K562 (cell line): ENCODE measurements around the gene CRHR2. TPM values are rescaled to one million over a fixed set of nuclear protein-coding genes. Genes with fewer than 3 reads are reported as not detected.

ENCODE experiments used
- ATAC-seq: fragments of 200-7000 bp; cut with Tn5 transposase; 3 replicates; pipeline ENCODE4 v1.9.1; 2020; ENCODE audit warnings: moderate library complexity
- BruUV-seq: library from RNA; stranded (reverse); fragments of 400-500 nt; replicated peaks from 2 replicates; lab custom pipeline; 2021; lab: Mats Ljungman, UMichigan
- CTCF ChIA-PET: fragments of 300-600 bp; formaldehyde crosslinking; extraction: SDS; loops from one replicate; lab custom pipeline; 2021; ENCODE audit warnings: low intra/inter-chr PET ratio; lab: Yijun Ruan, JAX
- POLR2A ChIA-PET: fragments of 300-600, 350-650 bp; sonication (Branson Sonifier 250); formaldehyde crosslinking; extraction: SDS; loops from one replicate; lab custom pipeline; 2021; ENCODE audit warnings: antibody characterized with exemption, inconsistent platforms; lab: Yijun Ruan, JAX
- DNase-seq, 4 experiments: peaks; one replicate each; pipeline versions ENCODE4 v3.0.0 to v3.0.0-alpha.2; 2011 to 2018; ENCODE audit warnings: low spot score in 3 of 4, mixed read lengths in 3 of 4; ENCODE audit errors: extremely low read depth in 1 of 4
- FAIRE-seq: peaks from 2 replicates; lab custom pipeline; 2011; peaks lifted over from hg19 to GRCh38; lab: Jason Lieb, UNC
- H2AFZ ChIP-seq: 2 replicates; pipeline ENCODE4 v1.6.0; 2011; ENCODE audit warnings: low read depth, low read length, control low read depth, inconsistent platforms
- H3K27ac ChIP-seq: fragments of 200-600 bp; 3 replicates; pipeline ENCODE4 v1.8.0; 2011; ENCODE audit warnings: low read depth, mild to moderate bottlenecking, control low read depth, inconsistent platforms, low read length, moderate library complexity, mixed read lengths; ENCODE audit errors: extremely low read depth
- H3K27me3 ChIP-seq, 2 experiments: fragments of 300-600 bp in 1 of 2; 2 replicates in 1 of 2; 3 replicates in 1 of 2; pipeline versions ENCODE4 v1.6.0 to v1.8.0; 2011; ENCODE audit warnings: inconsistent platforms in 2 of 2, low read length in 2 of 2, mild to moderate bottlenecking in 1 of 2, mixed read lengths in 1 of 2, moderate library complexity in 1 of 2; ENCODE audit not compliant: control insufficient read depth in 2 of 2, insufficient read depth in 2 of 2
- H3K36me3 ChIP-seq: fragments of 300-600 bp; 3 replicates; pipeline ENCODE4 v1.8.0; 2011; ENCODE audit warnings: mild to moderate bottlenecking, low read length, inconsistent platforms; ENCODE audit not compliant: control insufficient read depth, insufficient read depth
- H3K4me1 ChIP-seq, 2 experiments: fragments of 200-600 bp in 1 of 2; replicated peaks in 1 of 2; 2 replicates in 1 of 2; 3 replicates in 1 of 2; pipeline versions ENCODE4 v1.5.1 to v1.8.0; 2011; ENCODE audit warnings: inconsistent platforms in 2 of 2, low read length in 2 of 2, mild to moderate bottlenecking in 1 of 2, mixed read lengths in 1 of 2, moderate library complexity in 1 of 2; ENCODE audit not compliant: control insufficient read depth in 2 of 2, insufficient read depth in 2 of 2
- H3K4me2 ChIP-seq: 2 replicates; pipeline ENCODE4 v1.6.1; 2011; ENCODE audit warnings: low read length, control low read depth, inconsistent platforms, mixed read lengths; ENCODE audit not compliant: insufficient read depth
- H3K4me3 ChIP-seq: fragments of 200-600 bp; sonication (generic), shearing (Covaris generic); 2 replicates; pipeline ENCODE4 v1.5.1; 2016; ENCODE audit warnings: control low read depth, inconsistent platforms
- H3K79me2 ChIP-seq: fragments of 200-600 bp; 3 replicates; pipeline ENCODE4 v1.8.0; 2011; ENCODE audit warnings: low read length, inconsistent platforms; ENCODE audit not compliant: control insufficient read depth, insufficient read depth
- H3K9ac ChIP-seq, 2 experiments: 2 replicates each; pipeline versions ENCODE4 v1.6.0 to v1.6.1; 2011; ENCODE audit warnings: low read depth in 2 of 2, low read length in 2 of 2, control low read depth in 1 of 2, inconsistent platforms in 1 of 2, mild to moderate bottlenecking in 1 of 2, mixed read lengths in 1 of 2; ENCODE audit not compliant: insufficient read depth in 1 of 2
- H3K9me1 ChIP-seq: one replicate; pipeline ENCODE4 v1.6.0; 2011; ENCODE audit warnings: inconsistent platforms, mild to moderate bottlenecking, low read length, moderate library complexity; ENCODE audit not compliant: control insufficient read depth, insufficient read depth
- H3K9me3 ChIP-seq: replicated peaks from 2 replicates; pipeline ENCODE4 v1.5.1; 2011; ENCODE audit warnings: low read depth, low read length, inconsistent platforms; ENCODE audit not compliant: control insufficient read depth, insufficient read depth
- H4K20me1 ChIP-seq: replicated peaks from 2 replicates; pipeline ENCODE4 v1.6.1; 2011; ENCODE audit warnings: low read length, inconsistent platforms, mixed read lengths; ENCODE audit not compliant: control insufficient read depth, insufficient read depth
- CHCHD3 ChIP-seq: fragments of 250-450 bp; sonication (Bioruptor Pico); IDR thresholded peaks from 2 replicates; pipeline ENCODE4 v2.1.2; 2022; ENCODE audit warnings: mild to moderate bottlenecking
- CTBP1 ChIP-seq: fragments of 450-650 bp; IDR thresholded peaks from 2 replicates; pipeline ENCODE4 v1.6.1; 2016; ENCODE audit warnings: borderline replicate concordance
- HBP1 ChIP-seq: fragments of 450-650 bp; formaldehyde crosslinking; IDR thresholded peaks from 2 replicates; pipeline ENCODE4 v1.4.0; 2022; ENCODE audit warnings: missing genetic modification characterization
- HMG20A ChIP-seq: fragments of 450-650 bp; formaldehyde crosslinking; conservative IDR thresholded peaks from 2 replicates; pipeline ENCODE4 v1.4.0; 2020; ENCODE audit warnings: mild to moderate bottlenecking, mixed read lengths
- PHF20 ChIP-seq: fragments of 450-650 bp; IDR thresholded peaks from 2 replicates; pipeline ENCODE4 v1.6.1; 2018; ENCODE audit not compliant: partially characterized antibody
- YY1 ChIP-seq, 3 experiments: IDR thresholded peaks; 2 replicates each; pipeline ENCODE4 v1.6.1; 2011; ENCODE audit warnings: low read length in 2 of 3, mild to moderate bottlenecking in 2 of 3, moderate library complexity in 2 of 3, borderline replicate concordance in 1 of 3, control low read depth in 1 of 3, low read depth in 1 of 3; ENCODE audit not compliant: insufficient read depth in 3 of 3, insufficient replicate concordance in 2 of 3, control insufficient read depth in 1 of 3, insufficient read length in 1 of 3; ENCODE audit errors: extremely low read depth in 1 of 3
- ZNF280A ChIP-seq: fragments of 450-650 bp; IDR thresholded peaks from 2 replicates; pipeline ENCODE4 v1.6.1; 2018; ENCODE audit warnings: mild to moderate bottlenecking, low read depth; ENCODE audit not compliant: partially characterized antibody
- ZNF41 ChIP-seq: fragments of 250-450 bp; sonication (Bioruptor Pico); conservative IDR thresholded peaks from 2 replicates; pipeline ENCODE4 v1.4.0; 2020; ENCODE audit warnings: mild to moderate bottlenecking
- ZNF77 ChIP-seq: fragments of 250-450 bp; sonication (Bioruptor Pico); IDR thresholded peaks from 2 replicates; pipeline ENCODE4 v1.5.0; 2020
- WGBS: fragments of 100-300 bp; shearing (Covaris generic); methylation state at CpG from one replicate; pipeline ENCODE4 v1.1.6; 2016; ENCODE audit warnings: low coverage, mixed read lengths; ENCODE audit not compliant: insufficient coverage; ENCODE audit errors: missing lambda C conversion rate; 5-methylcytosine and 5-hydroxymethylcytosine counted together
- in situ Hi-C: fragments of 300-500 bp; cut with MboI; formaldehyde crosslinking; loops from 4 replicates; pipeline ENCODE4 v1.15.0; 2018; ENCODE audit warnings: inconsistent platforms, mixed read lengths
- intact Hi-C: fragments of 100-400 bp; cut with micrococcal nuclease; formaldehyde crosslinking; loops from 2 replicates; pipeline ENCODE4 v1.14.2; 2022
- polyA plus RNA-seq, 8 experiments: library from polyadenylated mRNA; depleted of rRNA in 4 of 8; stranded (reverse) in 5 of 8; unstranded in 3 of 8; fragments of >200 nt; fragmentation: Nextera tagmentation in 2 of 8; fragmentation: Illumina TruSeq in 1 of 8; extraction: Ambion mirVana in 2 of 8; extraction: Trizol in 1 of 8; gene quantifications; 2 replicates each; pipeline versions ENCODE4 v1.2.1 to v1.2.3, GENCODE V29; 2011 to 2014; ENCODE audit warnings: inconsistent platforms in 1 of 8, missing spikeins in 1 of 8
- total RNA-seq, 7 experiments: library from RNA; depleted of rRNA in 6 of 7; stranded (reverse); fragments of >200 nt in 6 of 7; fragmentation: Illumina TruSeq in 2 of 7; extraction: Trizol in 2 of 7; gene quantifications; 2 replicates each; pipeline versions ENCODE4 v1.2.1 to v1.2.3, GENCODE V29; 2011 to 2021; ENCODE audit warnings: low replicate concordance in 1 of 7
- TF ChIP-seq, protein P1 (sequence below): sonication (generic); formaldehyde crosslinking; IDR thresholded peaks from 2 replicates; pipeline ENCODE4 v1.8.0; 2023; ENCODE audit warnings: missing genetic modification reagents, mild to moderate bottlenecking, borderline replicate concordance

Gene CRHR2
- total and polyA plus RNA-seq, 9 of the 15 experiments (the other 6 are each of a cell fraction or from before 2014, with no cell fraction given) = not detected

GRCh38 chr7:30625283-30625682 lies 57.0 kb downstream of the CRHR2 start (continued):
- TF ChIP-seq ZNF77 (CRISPR knock-in tag) (no peak), HMG20A (CRISPR knock-in tag) (no peak), HBP1 (no peak), ZNF280A (no peak), CHCHD3 (no peak)

DNA sequence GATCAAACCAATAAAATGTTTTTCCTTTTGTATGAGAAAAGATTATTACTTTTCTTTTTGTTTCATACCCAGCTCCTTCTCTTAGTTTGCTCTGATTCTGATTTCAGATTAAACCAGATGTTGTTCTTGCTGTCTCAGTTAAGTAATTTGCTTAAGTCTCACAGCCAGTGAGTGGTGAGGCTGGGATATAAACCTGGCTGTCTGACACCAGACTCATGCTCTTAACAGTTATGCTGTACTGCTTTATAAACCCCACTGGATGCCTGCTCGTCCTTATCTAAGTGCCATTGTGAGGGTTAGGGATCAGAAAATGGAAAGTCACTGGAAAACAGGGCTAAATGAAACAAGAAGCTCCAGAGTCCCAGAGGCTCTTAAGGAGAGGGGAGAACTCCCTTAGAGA lies 63.3 kb downstream of the CRHR2 start:
- Histone ChIP-seq H4K20me1 (no peaks in the 10 kb centered on the region; the same call in 1 of the 2 replicates), H3K27ac (no peak overlapping the region), H3K9me1 (no peaks in the 10 kb centered on the region), H3K4me3 (no peak overlapping the region), H3K79me2 (peaks cover 30% of the 10 kb centered on the region; the same call in 2 of the 3 replicates), H3K4me1 (no peaks in the 10 kb centered on the region), H3K4me2 (no peak overlapping the region), H3K9ac (no peak overlapping the region), H3K9me3 (no peaks in the 10 kb centered on the region), H3K27me3 (no peaks in the 10 kb centered on the region), H3K36me3 (peaks cover 92% of the 10 kb centered on the region), H2AFZ (no peak overlapping the region)
- ChIA-PET CTCF (no interaction called here), POLR2A (interaction anchor here (0.7 to 3.5 kb wide), 7 partner anchors 10 to 97 kb away, joined by 3 to 35 read pairs (median 6); no protein-coding TSS in a partner anchor)
- no peak for DNase-seq
- FAIRE-seq = no peak
- no TSS peak for BruUV-seq
- WGBS = 75% methylated on average over 1 of the region's 1 CpG
- intact Hi-C loops = loop anchor here (2.0 kb wide), 1 partner anchor 14 kb away; no protein-coding TSS in a partner anchor
- in situ Hi-C loops = no loop called here
- peak; percentile 13; the same call in 1 of the 3 replicates for ATAC-seq
- no peak for TF ChIP-seq CTBP1
- TF ChIP-seq, protein P1, sequence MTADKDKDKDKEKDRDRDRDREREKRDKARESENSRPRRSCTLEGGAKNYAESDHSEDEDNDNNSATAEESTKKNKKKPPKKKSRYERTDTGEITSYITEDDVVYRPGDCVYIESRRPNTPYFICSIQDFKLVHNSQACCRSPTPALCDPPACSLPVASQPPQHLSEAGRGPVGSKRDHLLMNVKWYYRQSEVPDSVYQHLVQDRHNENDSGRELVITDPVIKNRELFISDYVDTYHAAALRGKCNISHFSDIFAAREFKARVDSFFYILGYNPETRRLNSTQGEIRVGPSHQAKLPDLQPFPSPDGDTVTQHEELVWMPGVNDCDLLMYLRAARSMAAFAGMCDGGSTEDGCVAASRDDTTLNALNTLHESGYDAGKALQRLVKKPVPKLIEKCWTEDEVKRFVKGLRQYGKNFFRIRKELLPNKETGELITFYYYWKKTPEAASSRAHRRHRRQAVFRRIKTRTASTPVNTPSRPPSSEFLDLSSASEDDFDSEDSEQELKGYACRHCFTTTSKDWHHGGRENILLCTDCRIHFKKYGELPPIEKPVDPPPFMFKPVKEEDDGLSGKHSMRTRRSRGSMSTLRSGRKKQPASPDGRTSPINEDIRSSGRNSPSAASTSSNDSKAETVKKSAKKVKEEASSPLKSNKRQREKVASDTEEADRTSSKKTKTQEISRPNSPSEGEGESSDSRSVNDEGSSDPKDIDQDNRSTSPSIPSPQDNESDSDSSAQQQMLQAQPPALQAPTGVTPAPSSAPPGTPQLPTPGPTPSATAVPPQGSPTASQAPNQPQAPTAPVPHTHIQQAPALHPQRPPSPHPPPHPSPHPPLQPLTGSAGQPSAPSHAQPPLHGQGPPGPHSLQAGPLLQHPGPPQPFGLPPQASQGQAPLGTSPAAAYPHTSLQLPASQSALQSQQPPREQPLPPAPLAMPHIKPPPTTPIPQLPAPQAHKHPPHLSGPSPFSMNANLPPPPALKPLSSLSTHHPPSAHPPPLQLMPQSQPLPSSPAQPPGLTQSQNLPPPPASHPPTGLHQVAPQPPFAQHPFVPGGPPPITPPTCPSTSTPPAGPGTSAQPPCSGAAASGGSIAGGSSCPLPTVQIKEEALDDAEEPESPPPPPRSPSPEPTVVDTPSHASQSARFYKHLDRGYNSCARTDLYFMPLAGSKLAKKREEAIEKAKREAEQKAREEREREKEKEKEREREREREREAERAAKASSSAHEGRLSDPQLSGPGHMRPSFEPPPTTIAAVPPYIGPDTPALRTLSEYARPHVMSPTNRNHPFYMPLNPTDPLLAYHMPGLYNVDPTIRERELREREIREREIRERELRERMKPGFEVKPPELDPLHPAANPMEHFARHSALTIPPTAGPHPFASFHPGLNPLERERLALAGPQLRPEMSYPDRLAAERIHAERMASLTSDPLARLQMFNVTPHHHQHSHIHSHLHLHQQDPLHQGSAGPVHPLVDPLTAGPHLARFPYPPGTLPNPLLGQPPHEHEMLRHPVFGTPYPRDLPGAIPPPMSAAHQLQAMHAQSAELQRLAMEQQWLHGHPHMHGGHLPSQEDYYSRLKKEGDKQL = no peak
- TF ChIP-seq ZNF41 (CRISPR knock-in tag) = no peak
- no peak for TF ChIP-seq YY1 (IDR thresholded peaks at IDR 0.05; ENCODE audit: borderline replicate concordance in 1 of 3, control insufficient read depth in 1 of 3, extremely low read depth in 1 of 3, insufficient read depth in 3 of 3, insufficient read length in 1 of 3, insufficient replicate concordance in 2 of 3, low read depth in 1 of 3, low read length in 2 of 3)
- TF ChIP-seq PHF20 = no peak
